Peyer's patch (tissue), 4 donors: ENCODE results near the gene GGA1.
"Not testable (repeated sequence)": the region's sequence is repeated elsewhere in the genome, so short reads cannot be mapped to it uniquely, and the experiment has no call there.

ENCODE experiments used
- POLR2A ChIP-seq, 2 donors: fragments of 450-650 bp; IDR thresholded peaks; one replicate each; pipeline ENCODE4 v1.5.1; 2017; ENCODE audit warnings: antibody characterized with exemption in 2 of 2, mild to moderate bottlenecking in 2 of 2, moderate library complexity in 2 of 2
- TF ChIP-seq, protein P1 (sequence below), 6 experiments: fragments of 450-650 bp in 4 of 6; fragments of 200-600 bp in 2 of 6; sonication (generic) in 1 of 6; IDR thresholded peaks; one replicate each; pipeline ENCODE4 v1.5.1; 2017 to 2019; ENCODE audit warnings: antibody characterized with exemption in 6 of 6, mild to moderate bottlenecking in 3 of 6, moderate library complexity in 1 of 6

GRCh38 chr22:37602546-37603277 is 5.9 kb upstream of the GGA1 start:
- not testable (repeated sequence) for TF ChIP-seq POLR2A (IDR thresholded peaks at IDR 0.05)
- TF ChIP-seq, protein P1, sequence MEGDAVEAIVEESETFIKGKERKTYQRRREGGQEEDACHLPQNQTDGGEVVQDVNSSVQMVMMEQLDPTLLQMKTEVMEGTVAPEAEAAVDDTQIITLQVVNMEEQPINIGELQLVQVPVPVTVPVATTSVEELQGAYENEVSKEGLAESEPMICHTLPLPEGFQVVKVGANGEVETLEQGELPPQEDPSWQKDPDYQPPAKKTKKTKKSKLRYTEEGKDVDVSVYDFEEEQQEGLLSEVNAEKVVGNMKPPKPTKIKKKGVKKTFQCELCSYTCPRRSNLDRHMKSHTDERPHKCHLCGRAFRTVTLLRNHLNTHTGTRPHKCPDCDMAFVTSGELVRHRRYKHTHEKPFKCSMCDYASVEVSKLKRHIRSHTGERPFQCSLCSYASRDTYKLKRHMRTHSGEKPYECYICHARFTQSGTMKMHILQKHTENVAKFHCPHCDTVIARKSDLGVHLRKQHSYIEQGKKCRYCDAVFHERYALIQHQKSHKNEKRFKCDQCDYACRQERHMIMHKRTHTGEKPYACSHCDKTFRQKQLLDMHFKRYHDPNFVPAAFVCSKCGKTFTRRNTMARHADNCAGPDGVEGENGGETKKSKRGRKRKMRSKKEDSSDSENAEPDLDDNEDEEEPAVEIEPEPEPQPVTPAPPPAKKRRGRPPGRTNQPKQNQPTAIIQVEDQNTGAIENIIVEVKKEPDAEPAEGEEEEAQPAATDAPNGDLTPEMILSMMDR (IDR thresholded peaks at IDR 0.05) = not testable (repeated sequence)
